GM12865 (cell line): Measurements from ENCODE around the gene NPEPL1.

Source experiments
- DNase-seq: peaks from one replicate; pipeline ENCODE4 v3.0.0; 2010; ENCODE audit warnings: low read depth
- H3K4me3 ChIP-seq: 2 replicates; pipeline ENCODE4 v1.5.1; 2011; ENCODE audit warnings: mild to moderate bottlenecking, low read depth, low read length, control low read depth
- TF ChIP-seq, protein P1 (sequence below): IDR thresholded peaks from 2 replicates; pipeline ENCODE4 v1.5.1; 2011; ENCODE audit warnings: low read length, control low read depth, low read depth, inconsistent platforms; ENCODE audit not compliant: insufficient read depth; ENCODE audit errors: missing control alignments

The NPEPL1 gene

DNA sequence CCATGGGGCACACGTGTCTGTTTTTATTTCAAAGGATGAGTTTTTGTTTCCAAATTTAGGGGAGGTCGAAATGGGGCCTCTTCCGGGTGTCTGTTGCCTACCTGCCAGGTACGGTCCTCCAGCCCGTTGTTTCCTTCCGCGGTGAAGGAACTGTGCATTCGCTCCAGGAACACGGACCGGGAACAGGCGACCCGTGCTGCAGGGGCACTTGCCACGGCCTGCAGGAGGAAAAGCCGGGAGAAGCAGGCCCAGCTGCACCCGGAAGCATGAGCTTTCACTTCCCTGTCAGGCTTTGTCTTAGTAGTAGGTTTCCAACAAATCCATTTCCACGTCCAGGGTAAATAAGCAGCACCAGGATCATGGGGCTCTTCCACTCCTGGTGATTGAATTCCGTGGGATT is 17.0 kb upstream of the NPEPL1 start:
- DNase-seq, result no peak
- TF ChIP-seq, protein P1, sequence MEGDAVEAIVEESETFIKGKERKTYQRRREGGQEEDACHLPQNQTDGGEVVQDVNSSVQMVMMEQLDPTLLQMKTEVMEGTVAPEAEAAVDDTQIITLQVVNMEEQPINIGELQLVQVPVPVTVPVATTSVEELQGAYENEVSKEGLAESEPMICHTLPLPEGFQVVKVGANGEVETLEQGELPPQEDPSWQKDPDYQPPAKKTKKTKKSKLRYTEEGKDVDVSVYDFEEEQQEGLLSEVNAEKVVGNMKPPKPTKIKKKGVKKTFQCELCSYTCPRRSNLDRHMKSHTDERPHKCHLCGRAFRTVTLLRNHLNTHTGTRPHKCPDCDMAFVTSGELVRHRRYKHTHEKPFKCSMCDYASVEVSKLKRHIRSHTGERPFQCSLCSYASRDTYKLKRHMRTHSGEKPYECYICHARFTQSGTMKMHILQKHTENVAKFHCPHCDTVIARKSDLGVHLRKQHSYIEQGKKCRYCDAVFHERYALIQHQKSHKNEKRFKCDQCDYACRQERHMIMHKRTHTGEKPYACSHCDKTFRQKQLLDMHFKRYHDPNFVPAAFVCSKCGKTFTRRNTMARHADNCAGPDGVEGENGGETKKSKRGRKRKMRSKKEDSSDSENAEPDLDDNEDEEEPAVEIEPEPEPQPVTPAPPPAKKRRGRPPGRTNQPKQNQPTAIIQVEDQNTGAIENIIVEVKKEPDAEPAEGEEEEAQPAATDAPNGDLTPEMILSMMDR, result no peak
- H3K4me3 ChIP-seq, result no peak overlapping the region

DNA sequence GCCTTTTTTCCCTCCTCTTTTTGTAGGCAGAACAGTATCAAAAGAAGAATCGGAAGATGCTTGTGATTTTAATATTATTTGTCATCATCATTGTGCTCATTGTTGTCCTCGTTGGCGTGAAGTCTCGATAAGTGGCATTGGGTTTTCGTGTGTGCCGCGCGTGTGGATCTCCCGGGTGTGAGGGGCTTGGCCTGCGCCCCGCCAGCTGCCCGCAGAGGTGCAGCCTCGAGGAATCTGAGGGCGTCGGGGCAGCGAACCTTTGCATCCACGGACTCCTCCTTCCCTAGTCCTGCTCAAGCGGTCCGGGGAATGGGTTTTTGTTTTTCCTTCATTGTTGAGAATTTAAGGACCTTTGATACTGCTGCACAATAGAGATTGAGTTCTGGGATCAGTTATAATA is 16.4 kb upstream of the NPEPL1 start:
- no peak overlapping the region for H3K4me3 ChIP-seq
- TF ChIP-seq, protein P1, result no peak
- DNase-seq, result no peak

DNA sequence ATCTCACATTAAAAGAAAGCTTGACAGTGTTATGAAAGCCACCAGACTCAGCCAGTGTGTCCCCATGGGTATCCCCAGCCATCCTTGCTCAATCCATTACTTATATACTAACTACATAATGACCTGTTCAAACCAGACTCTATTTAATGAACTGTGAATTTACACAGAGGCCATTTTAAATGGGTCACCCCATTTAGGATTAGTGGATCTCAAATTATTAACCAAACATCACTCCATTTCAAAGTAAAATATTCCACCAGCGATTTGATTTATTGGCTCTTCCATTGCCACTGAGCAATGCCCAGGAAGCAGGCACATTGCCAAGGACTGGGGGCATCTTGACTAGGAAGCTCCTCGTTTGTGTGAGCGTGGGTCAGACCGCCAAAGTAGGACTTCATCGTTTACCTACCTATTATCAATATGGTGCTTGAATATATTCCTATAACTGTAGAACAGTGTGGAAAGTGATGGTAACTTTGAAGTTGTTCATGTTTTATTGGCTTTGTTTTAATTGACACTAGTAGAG is 15.5 kb upstream of the NPEPL1 start:
- TF ChIP-seq, protein P1, result no peak
- no peak overlapping the region for H3K4me3 ChIP-seq
- no peak for DNase-seq

DNA sequence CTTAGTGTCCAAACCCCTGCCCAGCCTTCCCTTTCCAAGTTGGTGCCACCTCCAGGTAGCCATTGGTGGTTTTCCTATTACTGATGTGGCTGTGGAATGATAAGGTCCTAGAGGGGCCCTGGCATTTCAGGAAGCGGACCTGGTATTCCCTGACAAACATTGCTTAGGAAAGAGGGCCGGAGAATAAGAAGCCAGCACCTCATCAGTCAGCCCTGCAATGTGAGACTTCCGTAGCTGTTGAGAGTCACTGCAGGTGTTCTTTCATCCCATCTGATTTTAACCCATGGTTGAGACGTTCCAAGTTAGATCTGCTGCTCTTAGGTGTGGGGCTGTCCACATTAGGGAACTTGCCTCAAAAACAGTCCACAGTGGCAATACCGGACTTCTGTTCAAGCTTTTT is 14.8 kb upstream of the NPEPL1 start:
- DNase-seq, result no peak
- no peak overlapping the region for H3K4me3 ChIP-seq
- TF ChIP-seq, protein P1, result no peak

DNA sequence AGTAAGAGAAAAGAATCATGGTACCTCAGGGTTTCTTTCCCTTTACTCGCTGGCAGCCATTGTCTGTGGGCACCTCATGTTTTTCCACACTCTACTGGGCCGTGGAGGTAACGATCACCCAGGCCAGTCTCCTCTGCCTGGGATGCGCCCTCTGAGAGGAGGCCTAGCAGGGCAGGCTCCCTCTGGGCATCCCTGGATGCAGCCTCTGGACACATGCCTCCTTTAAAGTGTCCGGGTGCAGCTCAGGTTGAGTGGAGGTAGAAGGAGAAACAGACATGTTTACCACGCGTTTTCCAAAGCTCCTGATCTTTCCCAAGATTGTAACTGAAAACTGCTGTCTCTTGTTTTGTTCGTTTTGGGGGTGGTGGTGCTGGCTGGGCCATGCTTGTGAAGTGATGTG is 13.8 kb upstream of the NPEPL1 start:
- TF ChIP-seq, protein P1, result no peak
- no peak overlapping the region for H3K4me3 ChIP-seq
- no peak for DNase-seq

DNA sequence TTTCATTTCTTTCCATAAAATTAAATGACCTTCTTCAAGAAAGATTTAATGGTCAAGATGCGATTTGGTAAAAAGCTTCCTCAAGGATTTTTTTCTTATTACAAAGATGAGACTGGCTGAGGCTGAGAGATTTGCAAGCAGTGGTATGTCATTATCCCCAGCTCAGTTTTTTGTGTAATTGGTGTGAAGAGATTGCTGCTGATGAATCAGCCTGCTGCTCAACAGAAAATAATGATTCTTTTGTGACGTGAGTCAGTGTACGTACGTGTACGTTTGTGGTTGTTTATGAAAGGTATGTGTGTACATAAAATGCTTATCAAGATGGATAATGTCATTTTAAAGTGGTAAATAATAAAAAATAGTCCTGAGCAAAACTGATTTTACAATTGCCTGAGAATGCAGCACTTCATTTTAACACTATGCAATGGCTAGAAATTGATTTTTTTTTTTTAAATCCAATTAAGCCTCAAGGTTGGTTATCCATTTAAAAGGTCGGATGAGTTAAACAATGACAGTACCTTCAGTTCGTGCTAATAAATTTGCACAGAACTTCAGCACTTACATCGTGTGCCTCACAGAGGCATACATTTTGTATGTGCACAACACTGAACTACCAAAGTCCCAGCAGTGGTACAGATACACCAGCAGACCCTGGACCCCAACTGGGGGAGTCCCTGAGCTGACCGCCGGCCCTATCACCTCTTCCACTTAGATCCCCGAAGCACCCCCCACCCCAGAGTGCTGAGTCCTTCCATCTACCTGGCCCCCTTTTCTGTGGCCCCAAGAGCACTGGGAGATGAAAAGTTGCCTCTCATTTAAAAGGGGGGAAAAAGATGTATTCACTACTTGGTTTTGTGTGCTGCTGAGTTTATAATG is 9.7 kb upstream of the NPEPL1 start:
- DNase-seq, result no peak
- no peak overlapping the region for H3K4me3 ChIP-seq
- TF ChIP-seq, protein P1, result no peak

DNA sequence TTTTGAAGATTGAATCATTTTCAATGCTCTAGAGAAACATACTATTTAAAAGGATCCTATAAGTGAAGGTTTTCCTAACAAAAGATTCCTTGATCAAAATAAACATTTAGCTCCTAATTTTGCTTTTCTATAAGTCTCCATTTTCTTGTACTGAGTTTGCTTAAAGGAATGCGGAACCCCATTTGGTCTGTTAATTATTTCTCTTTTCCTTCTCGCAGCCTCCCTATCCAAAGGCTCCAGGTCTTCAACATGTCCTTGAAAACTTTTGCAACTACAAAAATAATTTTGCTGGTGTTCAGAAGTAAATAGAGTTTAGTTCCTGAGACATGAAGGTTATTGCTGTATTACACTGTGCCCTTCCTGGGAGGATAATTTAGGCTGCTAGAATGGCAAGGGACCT is 8.3 kb upstream of the NPEPL1 start:
- TF ChIP-seq, protein P1, result no peak
- H3K4me3 ChIP-seq, result no peak overlapping the region
- DNase-seq, result no peak
